PFSK-1 (cell line): ENCODE results near the gene TPBGL.

Source experiments
- POLR2AphosphoS5 ChIP-seq: IDR thresholded peaks from 2 replicates; pipeline ENCODE4 v1.6.1; 2012; ENCODE audit warnings: low read depth, mild to moderate bottlenecking, control low read depth, low read length, moderate library complexity
- TAF1 ChIP-seq: IDR thresholded peaks from 2 replicates; pipeline ENCODE4 v1.6.1; 2012; ENCODE audit warnings: low read length, control low read depth, borderline replicate concordance; ENCODE audit not compliant: insufficient read depth
- TF ChIP-seq, protein P1 (sequence below), 2 experiments: IDR thresholded peaks; 2 replicates each; pipeline versions ENCODE4 v1.6.1 to v1.8.0; 2011 to 2012; ENCODE audit warnings: low read depth in 2 of 2, low read length in 2 of 2, control low read depth in 1 of 2, inconsistent platforms in 1 of 2, mild to moderate bottlenecking in 1 of 2, moderate library complexity in 1 of 2; ENCODE audit not compliant: insufficient read depth in 1 of 2

DNA sequence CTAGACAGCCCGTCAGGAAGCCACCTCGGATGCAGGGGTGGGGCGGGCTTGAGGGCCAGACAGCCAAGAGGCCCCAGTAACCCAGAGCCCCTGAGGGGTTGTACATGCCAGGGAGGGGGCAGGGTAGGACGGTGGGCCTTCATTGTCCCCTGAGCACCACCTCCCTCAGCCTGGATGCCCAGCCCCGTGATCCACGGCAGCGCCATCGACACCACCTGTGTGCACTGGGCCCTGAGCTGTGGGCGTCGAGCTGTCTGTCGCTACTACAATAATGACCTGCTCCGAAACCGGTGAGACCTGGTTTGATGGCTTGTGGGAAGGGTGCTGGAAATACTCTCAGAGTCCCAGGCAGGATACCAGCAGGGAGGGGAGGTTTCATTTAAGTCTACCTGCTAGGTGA lies 37.4 kb upstream of the TPBGL start:
- no peak for TF ChIP-seq TAF1
- TF ChIP-seq POLR2AphosphoS5: no peak
- TF ChIP-seq, protein P1, sequence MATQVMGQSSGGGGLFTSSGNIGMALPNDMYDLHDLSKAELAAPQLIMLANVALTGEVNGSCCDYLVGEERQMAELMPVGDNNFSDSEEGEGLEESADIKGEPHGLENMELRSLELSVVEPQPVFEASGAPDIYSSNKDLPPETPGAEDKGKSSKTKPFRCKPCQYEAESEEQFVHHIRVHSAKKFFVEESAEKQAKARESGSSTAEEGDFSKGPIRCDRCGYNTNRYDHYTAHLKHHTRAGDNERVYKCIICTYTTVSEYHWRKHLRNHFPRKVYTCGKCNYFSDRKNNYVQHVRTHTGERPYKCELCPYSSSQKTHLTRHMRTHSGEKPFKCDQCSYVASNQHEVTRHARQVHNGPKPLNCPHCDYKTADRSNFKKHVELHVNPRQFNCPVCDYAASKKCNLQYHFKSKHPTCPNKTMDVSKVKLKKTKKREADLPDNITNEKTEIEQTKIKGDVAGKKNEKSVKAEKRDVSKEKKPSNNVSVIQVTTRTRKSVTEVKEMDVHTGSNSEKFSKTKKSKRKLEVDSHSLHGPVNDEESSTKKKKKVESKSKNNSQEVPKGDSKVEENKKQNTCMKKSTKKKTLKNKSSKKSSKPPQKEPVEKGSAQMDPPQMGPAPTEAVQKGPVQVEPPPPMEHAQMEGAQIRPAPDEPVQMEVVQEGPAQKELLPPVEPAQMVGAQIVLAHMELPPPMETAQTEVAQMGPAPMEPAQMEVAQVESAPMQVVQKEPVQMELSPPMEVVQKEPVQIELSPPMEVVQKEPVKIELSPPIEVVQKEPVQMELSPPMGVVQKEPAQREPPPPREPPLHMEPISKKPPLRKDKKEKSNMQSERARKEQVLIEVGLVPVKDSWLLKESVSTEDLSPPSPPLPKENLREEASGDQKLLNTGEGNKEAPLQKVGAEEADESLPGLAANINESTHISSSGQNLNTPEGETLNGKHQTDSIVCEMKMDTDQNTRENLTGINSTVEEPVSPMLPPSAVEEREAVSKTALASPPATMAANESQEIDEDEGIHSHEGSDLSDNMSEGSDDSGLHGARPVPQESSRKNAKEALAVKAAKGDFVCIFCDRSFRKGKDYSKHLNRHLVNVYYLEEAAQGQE (IDR thresholded peaks at IDR 0.05; ENCODE audit: insufficient read depth in 1 of 2, low read depth in 2 of 2, low read length in 2 of 2): no peak
